GM19463 (cell line): Measurements from ENCODE around the gene B3GLCT.
"Not testable (repeated sequence)": the region's sequence is repeated elsewhere in the genome, so short reads cannot be mapped to it uniquely, and the experiment has no call there.

Source experiments
- ATAC-seq: cut with Tn5 transposase; IDR thresholded peaks from one replicate; pipeline ENCODE4 v1.9.1; 2021; ENCODE audit warnings: mild to moderate bottlenecking, moderate library complexity; ENCODE audit not compliant: unreplicated experiment

B3GLCT gene

DNA sequence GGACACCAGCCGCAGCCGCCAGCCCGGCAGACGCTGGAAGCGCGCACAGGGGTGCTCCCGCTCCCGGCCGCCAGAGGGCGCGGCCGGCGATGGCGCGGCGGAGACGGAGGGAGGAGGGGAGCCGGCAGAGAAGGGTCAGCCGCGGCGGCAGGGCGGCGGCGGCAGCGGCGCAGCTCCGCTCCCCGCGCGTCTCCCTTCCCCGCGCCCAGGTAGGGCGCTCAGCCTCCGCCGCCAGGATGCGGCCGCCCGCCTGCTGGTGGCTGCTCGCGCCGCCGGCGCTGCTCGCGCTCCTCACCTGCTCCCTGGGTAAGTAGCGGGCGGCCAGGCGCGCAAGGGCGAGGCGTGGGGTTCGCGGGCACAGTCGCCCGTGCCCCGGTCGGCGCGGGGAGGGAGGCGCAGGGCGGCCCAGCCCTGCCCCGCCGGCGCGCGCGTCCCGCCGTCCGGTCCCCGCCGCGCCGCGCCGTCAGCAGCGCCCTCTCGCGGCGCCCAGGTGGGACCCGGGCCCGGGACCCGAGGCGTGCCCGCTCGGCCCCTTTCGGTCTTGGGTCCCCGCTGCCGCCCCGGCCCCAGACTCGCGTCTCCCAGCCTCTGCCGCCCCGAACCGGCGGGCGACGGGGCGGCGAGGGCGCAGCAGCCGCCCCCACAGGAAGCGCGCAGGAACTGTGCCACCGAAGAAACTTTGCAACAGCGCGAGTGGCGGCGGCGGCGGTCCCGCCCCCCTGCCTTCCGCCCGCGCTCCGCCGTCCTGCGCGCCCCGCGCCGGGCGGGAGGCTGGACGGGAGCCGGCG lies at the start of gene B3GLCT:
Gene B3GLCT, plus strand, starts transcription at position 127 of the 788 bp plus-strand sequence. Its CDS starts 110 bp downstream, at position 237.
- ATAC-seq, result peak; percentile 80

DNA sequence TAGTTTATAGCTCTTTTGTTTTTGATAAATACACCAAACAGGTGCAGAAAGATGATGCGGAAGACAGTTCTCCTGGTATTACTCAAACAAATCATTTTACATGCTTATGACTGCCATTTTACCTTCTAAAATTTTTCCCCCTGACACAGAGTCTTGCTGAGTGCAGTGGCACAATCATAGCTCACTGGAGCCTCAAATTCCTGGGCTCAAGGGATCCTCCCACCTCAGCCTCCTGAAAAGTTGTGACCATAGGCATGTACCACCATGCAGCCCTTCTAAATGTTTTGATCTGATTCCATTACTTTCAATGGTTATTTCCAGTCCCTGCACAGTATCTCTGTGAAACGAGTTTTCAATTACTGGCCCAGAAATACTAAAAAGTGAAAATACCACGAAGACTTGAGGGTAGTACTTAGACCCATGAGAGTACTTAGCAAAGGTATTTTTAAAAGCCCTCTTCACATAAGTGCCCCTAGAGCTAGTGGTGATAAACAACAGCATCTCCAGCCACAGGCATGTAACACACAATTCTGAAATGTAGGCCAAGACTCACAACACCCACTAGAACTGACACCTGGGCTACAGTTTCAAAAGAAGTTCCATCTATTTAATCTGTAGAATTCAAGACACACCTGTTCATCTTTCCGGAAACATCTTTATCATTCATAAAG lies 49.3 kb upstream of the B3GLCT start:
- ATAC-seq, result no peak

DNA sequence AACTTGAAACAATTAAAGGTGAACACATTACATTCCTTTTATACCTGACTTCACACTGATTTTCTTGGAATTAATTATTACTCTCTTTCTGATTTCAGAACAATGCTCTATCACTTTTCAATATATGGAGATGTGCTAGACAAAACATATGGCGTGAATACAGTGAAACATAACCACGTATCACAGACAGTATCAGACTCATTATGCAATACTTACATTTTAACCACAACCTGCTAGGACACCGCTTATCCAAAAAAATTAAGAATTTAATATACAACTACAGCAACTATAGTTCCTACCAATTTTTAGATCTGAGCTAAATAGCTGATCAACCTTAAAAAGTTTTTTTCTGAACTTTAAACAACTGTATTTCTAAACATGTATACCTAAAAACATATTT lies 47.9 kb upstream of the B3GLCT start:
- ATAC-seq, result no peak

DNA sequence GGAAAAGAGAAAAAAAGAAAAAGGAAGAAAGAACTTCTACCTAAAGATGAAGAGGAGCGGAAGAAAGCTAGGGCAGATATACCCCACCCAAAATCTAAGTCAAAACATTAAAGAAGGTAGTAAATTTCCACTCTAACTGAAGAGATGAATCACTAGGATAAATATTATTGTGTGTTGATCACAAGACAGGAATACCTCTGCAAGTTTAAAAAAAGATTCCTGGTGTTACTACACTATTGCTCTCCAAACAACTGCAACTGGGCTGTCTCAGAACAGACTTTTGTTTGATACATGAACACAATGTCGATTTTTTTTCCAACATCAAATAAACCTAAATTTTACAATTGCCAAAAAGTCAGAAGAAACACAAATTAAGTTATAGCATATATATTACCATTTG lies 44.8 kb upstream of the B3GLCT start:
- no peak for ATAC-seq

DNA sequence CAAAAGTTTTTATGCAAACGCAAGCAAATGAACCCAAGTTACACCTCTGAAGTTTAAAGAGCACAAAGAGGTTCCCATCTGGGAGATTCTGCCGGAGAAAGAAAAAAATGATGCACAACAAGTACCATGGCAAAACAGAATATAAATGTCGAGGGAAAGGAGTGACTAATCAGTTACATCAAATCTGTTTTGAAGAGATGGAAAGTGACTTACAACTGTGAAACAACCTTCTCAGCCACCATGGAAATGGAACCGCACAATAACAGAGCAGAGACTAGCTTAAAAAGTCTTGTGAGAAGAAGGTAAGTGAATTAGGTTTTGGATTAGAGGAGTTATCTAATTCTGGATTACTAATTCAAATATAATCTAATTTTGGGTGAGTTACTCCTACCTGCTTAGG lies 40.5 kb upstream of the B3GLCT start:
- ATAC-seq, result no peak

DNA sequence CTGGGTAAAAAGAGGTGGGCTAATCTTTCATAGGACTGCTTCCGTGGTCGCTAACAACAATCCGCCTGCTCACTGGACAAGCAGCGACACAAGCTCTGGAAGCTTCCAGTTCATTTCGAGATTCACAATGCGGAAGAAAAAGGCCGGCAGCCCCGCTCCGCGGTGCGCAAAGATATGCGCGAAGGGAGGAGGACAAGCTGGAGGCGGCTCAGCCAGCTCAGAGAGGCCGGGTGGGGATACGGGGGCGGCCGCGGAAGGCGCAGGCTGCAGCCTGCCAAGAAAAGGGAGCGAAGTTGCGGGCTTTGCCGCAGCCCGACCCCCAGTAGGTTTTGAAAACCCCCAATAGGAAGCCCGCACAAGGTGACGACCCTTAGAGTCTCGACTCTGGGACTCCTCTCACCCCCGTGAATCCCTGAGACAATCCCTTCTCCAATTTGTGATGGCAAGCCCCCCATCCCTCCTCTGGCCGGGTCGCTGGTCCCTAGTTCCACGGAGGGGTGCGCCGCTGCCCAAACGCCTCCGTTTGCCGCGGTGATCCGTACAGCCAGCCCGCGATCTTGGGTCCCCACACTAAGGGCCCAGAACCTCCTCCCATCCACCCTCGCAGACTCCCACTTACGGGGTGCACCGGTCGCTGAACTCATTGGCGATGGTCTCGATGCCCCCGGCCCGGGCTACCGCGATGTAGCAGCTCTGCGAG lies 38.8 kb upstream of the B3GLCT start:
- ATAC-seq, result peak; percentile 22

DNA sequence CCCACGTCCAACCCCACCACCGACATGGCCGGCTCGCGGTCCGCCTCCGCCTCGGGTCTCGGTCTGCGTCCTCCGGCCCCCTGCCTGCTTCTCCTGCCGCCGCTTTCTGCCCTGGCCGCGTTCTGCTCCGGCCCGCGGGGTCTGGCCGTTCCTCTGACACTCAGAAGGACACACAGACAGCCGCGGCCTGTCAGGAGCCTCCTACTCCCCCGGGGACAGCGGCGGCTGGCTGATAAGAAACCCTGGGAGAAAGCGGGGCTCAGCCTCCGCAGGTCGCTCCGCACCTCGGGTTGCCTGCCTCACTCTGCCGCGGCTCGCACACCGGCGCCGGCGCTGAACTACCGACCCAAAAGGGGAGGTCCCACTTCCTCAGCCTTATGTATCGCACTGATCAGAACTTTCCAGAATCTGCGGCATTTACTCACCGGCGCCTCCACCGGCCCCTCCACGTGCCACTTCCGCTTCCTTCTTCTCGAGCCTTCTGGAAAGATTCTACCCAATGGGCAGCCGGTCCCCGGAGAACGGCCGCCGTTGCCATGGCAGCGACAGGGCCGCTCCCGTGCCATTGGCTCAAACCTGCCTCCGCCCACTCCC lies 38.1 kb upstream of the B3GLCT start, which contains the start of gene HSPH1:
Gene HSPH1, minus strand, starts transcription at position 348 of the 594 bp plus-strand sequence. Its CDS starts 322 bp downstream, at position 26.
- peak; percentile 74 for ATAC-seq

DNA sequence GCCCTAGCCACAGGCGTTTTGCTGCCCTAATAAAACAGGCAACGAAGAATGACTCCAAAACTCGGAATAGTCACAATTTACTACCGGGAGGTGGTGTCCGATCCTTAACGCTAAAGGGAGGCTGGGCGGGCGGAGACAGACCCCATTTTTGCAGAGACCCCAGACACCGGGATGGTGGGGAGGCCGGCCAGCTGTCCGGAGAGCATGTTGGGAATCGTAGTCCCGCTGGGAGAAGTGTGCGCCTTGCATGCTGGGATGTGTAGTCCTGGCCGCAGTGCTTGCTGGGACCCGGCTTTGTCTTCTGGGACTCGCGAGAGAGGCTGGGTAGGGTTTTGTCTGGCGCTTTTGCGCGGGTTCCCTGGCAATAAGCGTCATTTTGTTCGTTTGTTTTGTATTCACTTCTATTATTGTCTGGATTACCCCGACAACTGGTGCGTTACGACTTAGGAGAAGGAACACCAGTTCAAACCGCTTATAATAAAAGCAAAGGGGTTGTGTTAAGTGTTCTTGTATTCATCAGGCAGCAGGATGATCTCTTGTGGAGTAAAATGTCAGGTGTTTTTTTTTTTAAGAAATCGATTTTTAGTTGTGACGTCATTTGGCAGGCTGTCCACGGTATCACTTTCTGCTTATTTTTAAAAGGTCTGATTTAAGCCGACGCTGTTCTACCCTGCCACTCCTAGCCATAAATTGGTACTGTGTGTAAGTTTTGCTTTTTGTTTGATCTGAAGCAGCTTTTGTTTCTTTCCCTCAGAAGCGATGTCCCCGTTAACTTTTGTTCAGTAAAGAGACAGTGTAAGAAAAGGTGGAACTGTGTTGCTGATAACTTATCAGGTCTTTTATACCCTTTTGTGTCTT lies 37.4 kb upstream of the B3GLCT start:
- ATAC-seq, result peak; percentile 82

DNA sequence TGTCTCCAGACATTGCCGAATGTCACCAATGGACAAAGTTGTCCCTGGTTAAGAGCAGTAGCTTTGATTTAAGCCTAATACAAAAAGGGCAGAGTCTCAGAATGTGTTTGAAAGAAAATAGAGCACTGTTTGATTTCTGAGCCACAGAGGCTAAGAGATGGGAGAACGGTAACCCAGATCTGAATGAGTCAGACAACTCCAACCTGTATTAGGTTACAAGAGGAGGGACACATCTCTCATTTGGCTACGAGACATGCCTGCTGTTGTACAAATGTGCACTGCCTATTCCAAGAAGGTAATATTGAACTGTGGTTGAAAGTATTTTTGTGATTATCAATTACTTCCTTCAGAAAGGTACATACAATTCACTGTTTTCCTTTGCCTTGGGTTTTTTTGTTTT lies 33.2 kb upstream of the B3GLCT start:
- ATAC-seq, result no peak

DNA sequence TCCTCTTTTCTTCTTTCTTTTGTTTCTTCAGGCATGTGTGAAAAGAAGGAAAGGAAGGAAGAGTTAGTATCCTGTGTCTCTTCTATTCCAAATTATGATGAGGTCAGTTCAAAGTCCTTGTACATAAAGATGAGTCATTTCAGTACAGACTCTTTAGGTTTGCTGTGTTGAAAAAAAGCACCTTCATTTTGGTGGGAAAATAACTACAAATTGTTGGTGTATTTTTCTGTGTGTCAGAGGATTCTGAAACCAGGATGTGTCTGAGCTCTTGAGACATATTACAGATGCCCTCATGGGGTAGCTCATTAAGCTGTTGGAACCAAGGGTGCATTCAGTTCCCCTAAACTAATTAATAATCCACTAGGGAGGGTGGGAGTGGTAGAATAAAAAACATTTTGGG lies 32.3 kb upstream of the B3GLCT start:
- ATAC-seq, result peak; percentile 67

DNA sequence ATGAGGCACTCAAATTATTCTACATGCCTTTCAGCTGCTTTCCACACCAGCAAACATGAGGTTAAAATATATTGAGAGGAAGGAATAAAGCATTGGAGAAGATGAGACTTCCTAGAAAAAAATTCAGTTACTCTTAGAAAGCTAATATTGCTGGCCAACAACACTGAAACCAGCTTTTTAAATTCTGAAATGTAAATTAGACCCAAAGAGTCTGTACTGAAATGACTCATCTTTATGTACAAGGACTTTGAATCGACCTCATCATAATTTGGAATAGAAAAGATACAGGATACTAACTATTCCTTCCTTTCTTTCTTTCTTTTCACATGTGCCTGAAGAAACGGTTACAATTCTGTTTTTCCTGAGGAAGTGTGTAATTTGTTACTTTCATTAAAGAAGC lies 31.6 kb upstream of the B3GLCT start:
- ATAC-seq, result peak; percentile 55

DNA sequence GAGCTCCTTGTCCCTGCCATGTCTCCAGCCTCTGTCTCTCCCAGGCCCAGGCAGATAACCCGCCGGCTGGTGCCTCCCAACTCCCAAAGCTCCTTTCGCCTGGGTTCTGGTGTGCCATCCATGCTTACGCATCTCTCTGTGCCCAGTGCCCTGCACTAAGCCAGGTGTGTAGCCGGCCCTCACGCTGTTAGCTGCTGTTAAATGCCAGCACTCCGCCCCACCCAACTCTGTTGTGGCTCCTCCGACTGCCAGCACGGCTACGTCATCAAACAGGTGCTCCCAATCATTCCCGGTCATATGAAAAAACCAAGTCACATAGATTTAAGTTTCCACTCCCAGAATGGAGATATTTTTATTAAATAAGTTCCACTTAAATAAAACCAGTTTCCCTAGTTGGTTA lies 31.0 kb upstream of the B3GLCT start:
- ATAC-seq, result no peak

DNA sequence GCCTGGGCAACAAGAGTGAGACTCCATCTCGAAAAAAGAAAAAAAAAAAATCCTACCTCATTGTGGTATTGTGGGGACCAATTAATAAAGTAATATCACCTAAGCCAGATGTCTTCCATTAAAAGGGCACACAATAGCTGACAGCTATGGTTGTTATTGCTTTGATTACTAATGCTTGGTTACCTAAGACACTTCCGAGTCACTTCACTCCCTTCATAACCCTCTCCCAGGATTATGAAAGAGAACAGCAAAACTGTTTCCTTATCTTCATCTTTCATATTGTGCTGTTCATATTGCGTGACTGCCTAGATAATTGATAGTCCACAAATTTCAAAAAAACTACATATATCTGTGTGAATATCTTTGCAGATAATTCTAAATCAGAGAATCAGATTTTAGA lies 27.8 kb upstream of the B3GLCT start:
- no peak for ATAC-seq

DNA sequence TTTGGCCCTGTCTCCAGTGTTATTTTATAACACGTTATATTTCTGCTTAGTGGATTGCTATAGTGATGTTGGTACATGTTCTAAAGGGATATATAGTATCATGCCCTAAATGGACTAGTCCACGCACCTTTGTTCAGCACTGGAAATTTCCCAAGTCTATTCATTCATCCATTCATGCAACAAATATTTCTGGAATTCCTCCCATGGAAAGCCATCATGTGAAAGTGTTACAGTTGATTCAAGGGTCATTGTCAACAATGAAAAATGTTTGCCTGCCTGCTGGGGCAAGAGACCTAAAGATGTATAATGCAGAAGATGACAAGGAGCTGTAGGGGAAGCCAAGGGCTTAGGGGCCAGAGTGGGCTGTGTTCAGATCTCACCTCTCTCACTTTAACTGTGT lies 27.2 kb upstream of the B3GLCT start:
- ATAC-seq, result no peak

DNA sequence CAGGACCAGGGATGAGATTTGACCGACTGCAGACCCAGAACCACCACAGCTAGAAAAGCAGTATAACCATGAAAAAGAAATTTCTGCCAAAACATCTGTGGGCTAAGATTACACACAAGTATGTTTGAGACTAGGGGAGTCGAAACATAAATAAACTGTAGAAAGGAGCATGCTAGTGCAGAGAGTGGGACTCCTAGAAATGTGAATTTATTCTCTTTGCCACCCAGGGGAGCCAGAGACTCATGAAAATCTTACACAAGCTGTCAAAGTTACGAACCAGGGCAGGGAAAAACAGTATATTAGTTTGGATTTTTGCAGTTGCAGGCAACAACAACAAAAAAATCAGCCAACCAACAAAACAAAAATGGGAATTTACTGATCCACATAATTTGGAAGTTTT lies 25.8 kb upstream of the B3GLCT start:
- no peak for ATAC-seq

DNA sequence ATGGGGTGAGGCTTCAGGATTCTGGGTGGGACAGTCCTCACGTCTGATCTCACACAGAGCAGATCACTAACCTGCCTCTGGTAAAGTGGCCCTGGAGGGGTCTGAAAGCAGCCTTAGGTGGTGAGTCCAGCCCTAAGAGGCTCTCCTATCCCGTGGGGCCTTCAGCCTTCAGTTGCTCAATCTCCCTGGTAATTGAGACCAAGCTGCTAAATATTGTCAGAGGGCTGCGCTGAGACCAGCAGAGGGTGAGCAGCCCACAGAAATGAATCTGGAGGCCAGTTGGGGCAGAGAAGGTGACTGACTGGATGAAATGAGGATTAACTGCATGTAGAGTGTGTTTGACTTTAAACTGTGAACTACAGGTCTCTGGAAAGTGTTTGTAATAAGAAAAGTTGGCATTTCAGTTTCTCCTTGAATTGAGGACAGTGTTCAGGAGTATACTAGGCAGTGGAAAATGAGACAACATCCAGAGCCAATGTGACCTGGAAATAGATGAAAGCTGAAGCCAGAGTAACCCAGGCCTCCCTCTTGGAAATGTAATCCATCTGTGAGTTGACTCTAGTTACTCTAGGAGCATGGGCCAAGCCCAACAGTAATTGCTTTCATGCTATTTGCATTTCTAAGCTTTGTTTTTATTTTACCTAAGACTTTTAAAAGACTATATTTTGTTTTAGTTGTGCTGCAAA lies 23.8 kb upstream of the B3GLCT start:
- ATAC-seq, result no peak

DNA sequence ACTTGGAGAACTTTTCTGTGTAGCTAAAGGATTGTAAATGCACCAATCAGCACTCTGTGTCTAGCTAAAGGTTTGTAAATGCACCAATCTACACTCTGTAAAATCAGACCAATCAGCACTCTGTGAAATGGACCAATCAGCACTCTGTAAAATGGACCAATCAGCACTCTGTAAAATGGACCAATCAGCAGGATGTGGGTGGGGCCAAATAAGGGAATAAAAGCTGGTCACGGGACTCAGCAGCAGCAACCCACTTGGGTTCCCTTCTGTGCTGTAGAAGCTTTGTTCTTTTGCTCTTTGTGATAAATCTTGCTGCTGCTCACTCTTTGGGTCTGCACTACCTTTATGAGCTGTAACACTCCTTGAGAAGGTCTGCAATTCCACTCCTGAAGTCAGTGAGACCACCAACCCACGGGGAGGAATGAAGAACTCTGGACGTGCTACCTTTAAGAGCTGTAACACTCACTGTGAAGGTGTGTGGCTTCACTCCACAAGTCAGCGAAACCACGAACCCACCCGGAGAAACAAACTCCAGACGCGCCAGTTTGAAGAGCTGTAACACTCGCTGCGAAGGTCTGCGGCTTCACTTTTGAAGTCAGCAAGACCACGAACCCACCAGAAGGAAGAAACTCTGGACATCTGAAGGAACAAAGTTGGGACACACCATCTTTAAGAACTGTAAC lies 21.8 kb upstream of the B3GLCT start:
- ATAC-seq, result not testable (repeated sequence)

DNA sequence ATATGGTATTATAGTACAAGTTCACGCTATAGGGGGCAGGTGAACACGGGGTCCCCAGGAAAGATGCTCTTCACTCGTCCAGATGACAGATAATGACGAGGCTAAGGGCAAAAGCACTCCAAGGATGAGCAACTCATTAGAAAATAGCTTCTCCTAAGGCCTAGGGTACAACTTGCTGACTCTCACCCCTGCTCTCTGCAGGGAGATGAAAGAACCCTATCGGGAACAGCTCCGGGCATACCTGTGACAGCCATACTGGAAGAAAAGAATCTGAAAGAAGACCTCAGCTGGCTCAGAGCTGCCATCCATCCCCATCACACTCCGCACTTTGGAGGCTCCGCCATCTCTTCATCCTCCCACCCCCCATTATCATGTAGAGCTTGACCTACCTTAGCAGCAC lies 20.5 kb upstream of the B3GLCT start:
- no peak for ATAC-seq

DNA sequence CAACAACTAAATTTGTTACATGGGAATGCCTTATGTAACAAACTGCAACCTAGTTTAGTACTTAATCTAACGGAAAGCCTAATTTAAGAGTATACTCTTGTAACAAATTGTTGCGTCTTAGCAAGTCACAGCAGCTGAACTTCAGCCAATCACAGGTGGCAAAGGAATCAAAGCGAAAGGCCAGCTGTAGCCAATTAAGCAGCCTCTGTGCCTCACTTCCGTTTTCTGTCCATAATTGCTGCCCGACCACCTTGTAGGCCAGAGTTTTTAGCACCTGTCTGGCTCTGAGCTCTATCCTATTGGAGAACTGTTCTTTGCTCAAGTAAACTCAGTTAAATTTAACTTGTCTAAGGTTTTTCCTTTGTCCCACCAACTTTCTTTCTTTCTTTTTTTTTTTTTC lies 20.0 kb upstream of the B3GLCT start:
- ATAC-seq, result no peak
